Measurements from ENCODE around the gene WBP11.
"Not testable (repeated sequence)": the region's sequence is repeated elsewhere in the genome, so short reads cannot be mapped to it uniquely, and the experiment has no call there.

Gene WBP11

GRCh38 chr12:14766649-14767215 is 36.5 kb downstream of the WBP11 start:
- Histone ChIP-seq H3K27ac (replicated peaks) (no peak overlapping the region), H3K4me3 (replicated peaks; ENCODE audit: insufficient read depth, low read length) (no peak overlapping the region), H3K27me3 (ENCODE audit: insufficient read depth, poor library complexity, severe bottlenecking) (no peaks in the 10 kb centered on the region)
- no peak for DNase-seq (ENCODE audit: low read depth in 1 of 2, low spot score in 1 of 2)
- TF ChIP-seq POLR2AphosphoS5 (IDR thresholded peaks at IDR 0.05; ENCODE audit: low read depth) (no peak), SPI1 (IDR thresholded peaks at IDR 0.05; ENCODE audit: borderline replicate concordance, low read depth) (no peak), GABPA (IDR thresholded peaks at IDR 0.05; ENCODE audit: low read depth) (no peak), REST (IDR thresholded peaks at IDR 0.05; ENCODE audit: insufficient replicate concordance, low read depth) (no peak)
- TF ChIP-seq, protein P1, sequence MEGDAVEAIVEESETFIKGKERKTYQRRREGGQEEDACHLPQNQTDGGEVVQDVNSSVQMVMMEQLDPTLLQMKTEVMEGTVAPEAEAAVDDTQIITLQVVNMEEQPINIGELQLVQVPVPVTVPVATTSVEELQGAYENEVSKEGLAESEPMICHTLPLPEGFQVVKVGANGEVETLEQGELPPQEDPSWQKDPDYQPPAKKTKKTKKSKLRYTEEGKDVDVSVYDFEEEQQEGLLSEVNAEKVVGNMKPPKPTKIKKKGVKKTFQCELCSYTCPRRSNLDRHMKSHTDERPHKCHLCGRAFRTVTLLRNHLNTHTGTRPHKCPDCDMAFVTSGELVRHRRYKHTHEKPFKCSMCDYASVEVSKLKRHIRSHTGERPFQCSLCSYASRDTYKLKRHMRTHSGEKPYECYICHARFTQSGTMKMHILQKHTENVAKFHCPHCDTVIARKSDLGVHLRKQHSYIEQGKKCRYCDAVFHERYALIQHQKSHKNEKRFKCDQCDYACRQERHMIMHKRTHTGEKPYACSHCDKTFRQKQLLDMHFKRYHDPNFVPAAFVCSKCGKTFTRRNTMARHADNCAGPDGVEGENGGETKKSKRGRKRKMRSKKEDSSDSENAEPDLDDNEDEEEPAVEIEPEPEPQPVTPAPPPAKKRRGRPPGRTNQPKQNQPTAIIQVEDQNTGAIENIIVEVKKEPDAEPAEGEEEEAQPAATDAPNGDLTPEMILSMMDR (IDR thresholded peaks at IDR 0.05; ENCODE audit: insufficient read depth, low read length): no peak

DNA sequence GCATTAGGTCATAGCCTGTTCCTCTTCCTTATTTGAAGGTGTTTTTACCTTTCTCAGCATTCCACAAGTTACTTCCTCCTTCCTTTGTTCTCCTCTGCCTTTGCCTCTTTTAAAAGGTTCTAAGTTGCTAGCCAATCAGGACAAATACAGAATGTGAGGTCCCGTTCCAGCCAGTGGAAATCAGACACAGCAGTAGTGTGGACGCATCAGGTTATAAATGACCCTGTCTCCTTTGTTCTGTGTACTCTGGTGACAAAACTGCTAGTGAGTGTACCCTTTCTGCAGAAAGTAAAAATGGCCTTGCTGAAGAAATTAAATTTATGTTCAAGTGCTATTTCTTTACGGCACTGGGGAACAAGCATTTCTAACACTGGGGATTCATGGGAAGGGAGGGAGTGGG is 37.3 kb downstream of the WBP11 start:
- not testable (repeated sequence) for H3K27ac ChIP-seq (replicated peaks); DNase-seq (ENCODE audit: low read depth in 1 of 2, low spot score in 1 of 2); H3K27me3 ChIP-seq (ENCODE audit: insufficient read depth, poor library complexity, severe bottlenecking); H3K4me3 ChIP-seq (replicated peaks; ENCODE audit: insufficient read depth, low read length)

DNA sequence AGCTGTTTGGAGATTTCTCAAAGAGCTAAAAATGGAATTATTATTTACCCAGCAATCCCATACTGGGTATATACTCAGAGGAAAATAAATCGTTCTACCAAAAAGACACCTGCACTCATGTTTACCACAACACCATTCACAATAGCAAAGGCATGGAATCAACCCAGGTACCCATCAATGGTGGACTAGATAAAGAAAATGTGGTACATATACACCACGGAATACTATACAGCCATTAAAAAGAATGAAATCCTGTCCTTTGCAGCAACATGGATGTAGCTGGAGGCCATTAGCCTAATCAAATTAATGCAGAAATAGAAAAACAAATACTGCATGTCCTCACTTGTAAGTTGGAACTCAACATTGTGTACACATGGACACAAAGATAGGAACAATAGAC is 37.9 kb downstream of the WBP11 start:
- TF ChIP-seq, protein P1 (IDR thresholded peaks at IDR 0.05; ENCODE audit: insufficient read depth, low read length): no peak
- TF ChIP-seq POLR2AphosphoS5 (IDR thresholded peaks at IDR 0.05; ENCODE audit: low read depth): no peak
- no peak for TF ChIP-seq REST (IDR thresholded peaks at IDR 0.05; ENCODE audit: insufficient replicate concordance, low read depth)
- TF ChIP-seq GABPA (IDR thresholded peaks at IDR 0.05; ENCODE audit: low read depth): no peak
- TF ChIP-seq SPI1 (IDR thresholded peaks at IDR 0.05; ENCODE audit: borderline replicate concordance, low read depth): no peak
- Histone ChIP-seq H3K27me3 (ENCODE audit: insufficient read depth, poor library complexity, severe bottlenecking) (no peaks in the 10 kb centered on the region), H3K27ac (replicated peaks) (no peak overlapping the region), H3K4me3 (replicated peaks; ENCODE audit: insufficient read depth, low read length) (no peak overlapping the region)
- no peak for DNase-seq (ENCODE audit: low read depth in 1 of 2, low spot score in 1 of 2)

- H3K27ac ChIP-seq (replicated peaks); DNase-seq (ENCODE audit: low read depth in 1 of 2, low spot score in 1 of 2); H3K4me3 ChIP-seq (replicated peaks; ENCODE audit: insufficient read depth, low read length); H3K27me3 ChIP-seq (ENCODE audit: insufficient read depth, poor library complexity, severe bottlenecking): not testable (repeated sequence)
These were observed 43.5 kb downstream of the WBP11 start for GRCh38 chr12:14759711-14760280.

All from HL-60 (cell line).